ENCODE measurements around the gene MYEOV.

The MYEOV gene

GRCh38 chr11:69320756-69321741 lies 27.1 kb downstream of the MYEOV start:
- no peak overlapping the region for H3K4me3 ChIP-seq (replicated peaks; ENCODE audit: low read depth, low read length)
- no peak for DNase-seq (ENCODE audit: low read depth)
- TF ChIP-seq CTCF (IDR thresholded peaks at IDR 0.05; ENCODE audit: low read length, missing control alignments): no peak

GRCh38 chr11:69321877-69322361 lies 28.0 kb downstream of the MYEOV start:
- TF ChIP-seq CTCF (IDR thresholded peaks at IDR 0.05; ENCODE audit: low read length, missing control alignments): no peak
- DNase-seq (ENCODE audit: low read depth): peak; percentile 83
- H3K4me3 ChIP-seq (replicated peaks; ENCODE audit: low read depth, low read length): no peak overlapping the region

GRCh38 chr11:69325446-69325845 lies 31.5 kb downstream of the MYEOV start:
- no peak for DNase-seq (ENCODE audit: low read depth)
- no peak for TF ChIP-seq CTCF (IDR thresholded peaks at IDR 0.05; ENCODE audit: low read length, missing control alignments)
- H3K4me3 ChIP-seq (replicated peaks; ENCODE audit: low read depth, low read length): no peak overlapping the region

GRCh38 chr11:69326622-69327219 lies 32.8 kb downstream of the MYEOV start:
- DNase-seq (ENCODE audit: low read depth): no peak
- H3K4me3 ChIP-seq (replicated peaks; ENCODE audit: low read depth, low read length): no peak overlapping the region
- TF ChIP-seq CTCF (IDR thresholded peaks at IDR 0.05; ENCODE audit: low read length, missing control alignments): no peak

GRCh38 chr11:69327741-69328191 lies 33.8 kb downstream of the MYEOV start:
- H3K4me3 ChIP-seq (replicated peaks; ENCODE audit: low read depth, low read length): no peak overlapping the region
- DNase-seq (ENCODE audit: low read depth): no peak
- TF ChIP-seq CTCF (IDR thresholded peaks at IDR 0.05; ENCODE audit: low read length, missing control alignments): no peak

- no peak for DNase-seq (ENCODE audit: low read depth)
- TF ChIP-seq CTCF (IDR thresholded peaks at IDR 0.05; ENCODE audit: low read length, missing control alignments): no peak
Measured at GRCh38 chr11:69328231-69328630, 34.3 kb downstream of the MYEOV start.

More at GRCh38 chr11:69328231-69328630, 34.3 kb downstream of the MYEOV start:
- no peak overlapping the region for H3K4me3 ChIP-seq (replicated peaks; ENCODE audit: low read depth, low read length)

All from fibroblast of pulmonary artery (primary cell).